ENCODE measurements around the gene NAA38.

The NAA38 gene

GRCh38 chr17:7852919-7853690, 4.3 kb downstream of the NAA38 start:
- no peak for DNase-seq (ENCODE audit: low spot score)

GRCh38 chr17:7852262-7852670, 5.1 kb downstream of the NAA38 start:
- DNase-seq (ENCODE audit: low spot score): no peak

- peak; percentile 91 for DNase-seq (ENCODE audit: low spot score)
Observed at GRCh38 chr17:7851438-7852261, 5.7 kb downstream of the NAA38 start.

GRCh38 chr17:7850701-7851437, 6.5 kb downstream of the NAA38 start:
- DNase-seq (ENCODE audit: low spot score): no peak

- DNase-seq (ENCODE audit: low spot score): no peak
Observed at GRCh38 chr17:7849751-7850504, 7.4 kb downstream of the NAA38 start.

GRCh38 chr17:7849130-7849750, 8.1 kb downstream of the NAA38 start:
- no peak for DNase-seq (ENCODE audit: low spot score)

- no peak for DNase-seq (ENCODE audit: low spot score)
Observed at GRCh38 chr17:7848739-7849129, 8.6 kb downstream of the NAA38 start.

GRCh38 chr17:7848131-7848579, 9.2 kb downstream of the NAA38 start:
- no peak for DNase-seq (ENCODE audit: low spot score)

- DNase-seq (ENCODE audit: low spot score): no peak
Observed at GRCh38 chr17:7846765-7847661, 10.3 kb downstream of the NAA38 start.

- no peak for DNase-seq (ENCODE audit: low spot score)
Observed at GRCh38 chr17:7846063-7846735, 11.2 kb downstream of the NAA38 start.

- DNase-seq (ENCODE audit: low spot score): no peak
Observed at GRCh38 chr17:7845359-7846062, 11.8 kb downstream of the NAA38 start.

- DNase-seq (ENCODE audit: low spot score): peak; percentile 94
Observed at GRCh38 chr17:7844292-7845154, 12.8 kb downstream of the NAA38 start.

GRCh38 chr17:7843536-7844291, 13.6 kb downstream of the NAA38 start:
- peak; percentile 70 for DNase-seq (ENCODE audit: low spot score)

- DNase-seq (ENCODE audit: low spot score): no peak
Observed at GRCh38 chr17:7843257-7843535, 14.2 kb downstream of the NAA38 start.

GRCh38 chr17:7842380-7843256, 14.7 kb downstream of the NAA38 start:
- DNase-seq (ENCODE audit: low spot score): peak; percentile 62

- peak; percentile 85 for DNase-seq (ENCODE audit: low spot score)
Observed at GRCh38 chr17:7841915-7842379, 15.4 kb downstream of the NAA38 start.

All from AG08395 (cell line).